Mesothelial cell of epicardium (in vitro differentiated cells): ENCODE measurements around the gene SNAPIN. TPM values are rescaled to one million over a fixed set of nuclear protein-coding genes. Genes with fewer than 3 reads are reported as not detected.

Experiments used
- DNase-seq, 2 experiments: peaks; one replicate each; pipeline ENCODE4 v3.0.0; 2021; ENCODE audit warnings: low spot score in 2 of 2; ENCODE audit not compliant: unreplicated experiment in 2 of 2
- H3K27ac Mint-ChIP-seq: 2 replicates; pipeline ENCODE4 v1.8.0; 2021; ENCODE audit warnings: mixed read lengths
- H3K27me3 Mint-ChIP-seq: 2 replicates; pipeline ENCODE4 v1.8.0; 2021; ENCODE audit warnings: low read depth, mixed read lengths
- H3K36me3 Mint-ChIP-seq: 2 replicates; pipeline ENCODE4 v1.8.0; 2021; ENCODE audit warnings: mixed read lengths
- H3K4me1 Mint-ChIP-seq: 2 replicates; pipeline ENCODE4 v1.8.0; 2021; ENCODE audit warnings: mixed read lengths
- H3K4me3 Mint-ChIP-seq: 2 replicates; pipeline ENCODE4 v1.8.0; 2021; ENCODE audit warnings: mild to moderate bottlenecking, moderate library complexity, mixed read lengths
- H3K9me3 Mint-ChIP-seq: 2 replicates; pipeline ENCODE4 v1.8.0; 2021; ENCODE audit warnings: mixed read lengths
- total RNA-seq: library from RNA; stranded (reverse); gene quantifications from 3 replicates; pipeline ENCODE4 v1.2.1, GENCODE V29; 2021
- TF ChIP-seq, protein P1 (sequence below): fragments of 200-600 bp; sonication (generic); IDR thresholded peaks from one replicate; pipeline ENCODE4 v1.5.0; 2021; ENCODE audit warnings: antibody characterized with exemption; ENCODE audit not compliant: unreplicated experiment

Gene SNAPIN, protein sequence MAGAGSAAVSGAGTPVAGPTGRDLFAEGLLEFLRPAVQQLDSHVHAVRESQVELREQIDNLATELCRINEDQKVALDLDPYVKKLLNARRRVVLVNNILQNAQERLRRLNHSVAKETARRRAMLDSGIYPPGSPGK
- total RNA-seq: 33.8 to 37.5 TPM (median 34.6 TPM) in 3 replicates

DNA sequence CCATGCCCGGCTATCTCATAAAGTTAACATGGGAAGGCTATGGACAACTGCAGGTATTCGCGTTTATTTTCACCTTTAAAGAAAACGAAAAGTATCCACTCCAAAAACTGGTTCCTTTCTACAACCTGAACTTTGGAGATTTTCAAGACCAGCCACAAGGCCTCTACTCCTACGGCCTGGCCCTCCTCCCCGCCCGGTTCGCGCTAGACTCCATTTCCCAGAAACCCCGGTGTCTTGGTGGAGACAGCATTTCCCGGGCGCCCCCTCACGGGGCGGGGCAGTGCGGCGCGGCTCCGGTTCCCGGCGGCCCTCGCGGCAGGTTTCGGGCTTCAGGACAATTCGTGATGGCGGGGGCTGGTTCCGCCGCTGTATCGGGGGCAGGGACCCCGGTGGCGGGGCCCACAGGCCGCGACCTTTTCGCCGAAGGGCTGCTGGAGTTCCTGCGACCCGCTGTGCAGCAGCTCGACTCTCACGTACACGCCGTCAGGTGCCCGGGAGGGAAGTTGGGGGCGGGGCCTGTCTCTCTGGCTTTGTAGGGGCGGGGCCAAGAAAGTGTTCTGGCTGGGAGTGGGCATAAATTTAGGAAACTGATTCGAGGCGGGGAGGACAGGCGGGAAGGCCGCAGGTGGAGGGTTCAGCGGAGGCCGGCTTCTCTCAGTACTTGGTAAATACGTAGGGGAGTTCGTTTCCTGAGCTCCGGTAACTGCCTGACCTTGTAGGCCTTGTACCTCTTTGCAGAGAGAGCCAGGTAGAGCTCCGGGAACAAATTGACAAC is at the start of gene SNAPIN:
TSS of gene SNAPIN (plus strand) at position 304 of the 775 bp plus-strand sequence. CDS start at position 345, 41 bp downstream.
- H3K36me3 Mint-ChIP-seq: peaks cover 9% of the 10 kb centered on the region
- peak; percentile 72 to 88 for DNase-seq
- no peaks in the 10 kb centered on the region for H3K27me3 Mint-ChIP-seq
- TF ChIP-seq, protein P1, sequence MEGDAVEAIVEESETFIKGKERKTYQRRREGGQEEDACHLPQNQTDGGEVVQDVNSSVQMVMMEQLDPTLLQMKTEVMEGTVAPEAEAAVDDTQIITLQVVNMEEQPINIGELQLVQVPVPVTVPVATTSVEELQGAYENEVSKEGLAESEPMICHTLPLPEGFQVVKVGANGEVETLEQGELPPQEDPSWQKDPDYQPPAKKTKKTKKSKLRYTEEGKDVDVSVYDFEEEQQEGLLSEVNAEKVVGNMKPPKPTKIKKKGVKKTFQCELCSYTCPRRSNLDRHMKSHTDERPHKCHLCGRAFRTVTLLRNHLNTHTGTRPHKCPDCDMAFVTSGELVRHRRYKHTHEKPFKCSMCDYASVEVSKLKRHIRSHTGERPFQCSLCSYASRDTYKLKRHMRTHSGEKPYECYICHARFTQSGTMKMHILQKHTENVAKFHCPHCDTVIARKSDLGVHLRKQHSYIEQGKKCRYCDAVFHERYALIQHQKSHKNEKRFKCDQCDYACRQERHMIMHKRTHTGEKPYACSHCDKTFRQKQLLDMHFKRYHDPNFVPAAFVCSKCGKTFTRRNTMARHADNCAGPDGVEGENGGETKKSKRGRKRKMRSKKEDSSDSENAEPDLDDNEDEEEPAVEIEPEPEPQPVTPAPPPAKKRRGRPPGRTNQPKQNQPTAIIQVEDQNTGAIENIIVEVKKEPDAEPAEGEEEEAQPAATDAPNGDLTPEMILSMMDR: no peak
- no peaks in the 10 kb centered on the region for H3K9me3 Mint-ChIP-seq
- peak within 1 kb of the TSS; percentile 95 for H3K4me3 Mint-ChIP-seq
- H3K27ac Mint-ChIP-seq: peak within 1 kb of the TSS; percentile 96
- peaks cover 11% of the 10 kb centered on the region for H3K4me1 Mint-ChIP-seq

DNA sequence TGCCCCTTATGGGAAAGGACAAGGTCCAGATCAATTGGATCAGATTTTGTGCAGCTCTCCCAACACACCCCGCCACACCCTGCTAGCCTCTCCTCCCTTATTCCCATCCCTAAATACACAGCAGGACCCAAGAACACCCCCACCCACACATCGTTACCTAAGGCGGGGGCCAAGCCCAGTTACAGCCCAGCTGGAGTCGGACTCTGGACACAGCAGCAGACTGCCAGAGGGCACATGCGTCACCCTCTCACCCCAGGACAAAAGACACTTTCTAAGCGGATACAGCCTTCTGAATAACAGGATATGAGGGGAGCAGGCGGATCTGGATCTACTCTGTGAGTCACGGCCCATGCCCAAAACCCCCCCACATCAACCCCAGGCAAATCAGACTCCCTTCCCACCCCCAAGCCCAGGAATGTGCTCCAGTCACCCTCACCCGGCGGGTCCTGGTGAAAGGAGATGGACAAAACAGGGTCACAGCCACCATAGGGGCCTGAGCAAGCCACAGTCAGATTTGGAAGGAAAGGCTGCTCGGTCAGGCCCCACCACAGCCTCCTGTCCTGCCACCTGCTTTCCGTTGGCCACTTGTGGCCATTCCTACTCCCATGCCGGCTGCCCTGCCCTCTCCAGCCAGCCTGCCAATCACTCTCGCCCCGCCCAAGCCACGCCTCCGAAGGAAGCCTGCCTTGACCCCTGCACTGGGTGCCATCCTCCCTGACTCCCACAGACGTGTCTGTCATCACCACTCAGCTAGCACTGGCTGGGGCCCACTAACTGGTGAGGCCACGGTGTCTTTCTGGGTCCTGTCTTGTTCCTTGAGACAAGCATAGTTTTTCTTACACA is 49.5 kb upstream of the SNAPIN start:
- no peak for DNase-seq
- Mint-ChIP-seq H3K4me3 (peak overlapping the region; percentile 28), H3K27me3 (no peaks in the 10 kb centered on the region), H3K9me3 (no peaks in the 10 kb centered on the region), H3K27ac (peak overlapping the region; percentile 92), H3K4me1 (peaks cover 59% of the 10 kb centered on the region), H3K36me3 (peaks cover 3% of the 10 kb centered on the region)
- TF ChIP-seq, protein P1: no peak

DNA sequence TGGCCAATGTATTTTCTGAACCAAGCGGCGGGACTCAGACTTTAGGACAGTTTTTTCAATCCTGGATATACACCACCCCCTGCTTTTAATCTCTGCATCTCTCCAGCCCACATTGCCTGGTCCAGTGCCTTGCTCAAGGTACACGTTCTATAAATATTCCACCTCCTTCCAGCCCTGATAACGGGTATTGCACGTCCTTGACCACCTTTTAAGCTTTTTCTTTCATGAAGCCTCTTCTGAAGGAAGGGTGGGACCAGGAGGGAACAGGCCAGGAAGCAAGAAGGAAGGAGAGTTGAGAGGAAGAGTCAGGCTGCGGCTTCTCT is 49.0 kb upstream of the SNAPIN start:
- TF ChIP-seq, protein P1: no peak
- H3K4me1 Mint-ChIP-seq: peaks cover 65% of the 10 kb centered on the region

DNA sequence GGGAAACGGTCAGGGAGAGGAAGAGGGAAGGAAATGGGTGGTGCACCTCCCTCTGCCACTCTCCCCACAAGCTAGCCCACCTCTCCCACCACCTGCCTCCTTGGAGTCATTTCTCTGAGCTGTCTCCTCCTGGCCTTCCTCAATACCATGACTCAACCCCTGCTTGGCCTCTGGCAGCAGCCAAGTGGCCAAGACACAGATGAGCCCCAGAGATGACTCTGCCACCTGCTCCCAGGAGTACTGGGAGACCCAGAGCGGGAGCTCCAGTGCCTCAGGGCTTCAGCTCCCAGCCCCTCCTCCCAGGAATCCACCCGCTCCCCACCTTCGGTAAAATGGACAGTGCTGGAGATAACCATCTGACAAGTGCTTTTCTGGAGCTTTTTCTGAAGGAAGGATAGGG is 48.2 kb upstream of the SNAPIN start:
- Mint-ChIP-seq H3K9me3 (no peaks in the 10 kb centered on the region), H3K36me3 (no peaks in the 10 kb centered on the region), H3K4me1 (peaks cover 69% of the 10 kb centered on the region), H3K4me3 (no peak overlapping the region), H3K27me3 (no peaks in the 10 kb centered on the region), H3K27ac (peak overlapping the region; percentile 47)
- no peak for DNase-seq
- TF ChIP-seq, protein P1: no peak

More for the DNA sequence above, 49.0 kb upstream of the SNAPIN start:
- peak overlapping the region; percentile 13 for H3K27ac Mint-ChIP-seq
- DNase-seq: no peak
- H3K36me3 Mint-ChIP-seq: peaks cover 3% of the 10 kb centered on the region
- no peaks in the 10 kb centered on the region for H3K9me3 Mint-ChIP-seq
- H3K4me3 Mint-ChIP-seq: no peak overlapping the region
- H3K27me3 Mint-ChIP-seq: no peaks in the 10 kb centered on the region

DNA sequence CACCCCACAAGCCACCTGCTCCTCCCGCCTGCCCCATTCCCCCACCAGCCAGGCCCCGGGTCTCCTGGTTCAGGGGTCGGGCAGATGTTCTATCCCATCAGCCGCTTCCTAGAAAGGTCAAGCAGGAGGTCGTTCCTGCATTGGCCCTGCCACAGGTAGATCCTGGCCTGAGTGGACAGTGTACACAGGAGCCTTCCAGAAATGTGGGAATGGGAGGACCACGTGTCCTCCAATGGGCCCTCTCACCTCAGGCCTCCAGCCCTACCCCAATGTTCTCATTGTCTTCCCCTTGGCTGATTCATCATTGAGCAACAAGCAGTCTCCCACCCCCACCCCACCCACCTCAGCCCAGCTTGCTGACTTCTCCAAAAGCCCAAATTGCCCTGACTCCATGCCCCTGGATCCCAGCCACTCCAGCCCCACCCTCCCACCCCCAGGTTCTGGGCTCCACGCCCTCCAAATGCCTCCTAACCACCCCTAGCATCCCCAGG is 47.6 kb upstream of the SNAPIN start:
- no peaks in the 10 kb centered on the region for H3K27me3 Mint-ChIP-seq
- TF ChIP-seq, protein P1: no peak
- peaks cover 70% of the 10 kb centered on the region for H3K4me1 Mint-ChIP-seq
- no peak overlapping the region for H3K27ac Mint-ChIP-seq
- no peaks in the 10 kb centered on the region for H3K36me3 Mint-ChIP-seq
- no peak for DNase-seq
- H3K9me3 Mint-ChIP-seq: no peaks in the 10 kb centered on the region
- no peak overlapping the region for H3K4me3 Mint-ChIP-seq
